Stimulated activated CD4-positive, alpha-beta T cell treated with anti-CD3 and anti-CD28 coated beads, Interleukin-1b, Interleukin-23, amount 100 ng/mL, for 4 hours (primary cell): Measurements from ENCODE around the gene ACTG1.

ENCODE experiments used
- DNase-seq, 2 donors: peaks; one replicate each; pipeline ENCODE4 v3.0.0-alpha.2; 2020; ENCODE audit warnings: low read depth in 2 of 2

ACTG1 gene

GRCh38 chr17:81545160-81545949 is 32.8 kb upstream of the ACTG1 start:
- no peak for DNase-seq

GRCh38 chr17:81544281-81544974 is 31.8 kb upstream of the ACTG1 start:
- DNase-seq = no peak

- DNase-seq = no peak
These were observed 31.2 kb upstream of the ACTG1 start for GRCh38 chr17:81543756-81544155.

- no peak for DNase-seq
These were observed 30.7 kb upstream of the ACTG1 start for GRCh38 chr17:81543339-81543675.

GRCh38 chr17:81542431-81543338 is 30.1 kb upstream of the ACTG1 start:
- no peak for DNase-seq

- DNase-seq = no peak
These were observed 28.5 kb upstream of the ACTG1 start for GRCh38 chr17:81541123-81541522.

GRCh38 chr17:81540676-81541027 is 28.1 kb upstream of the ACTG1 start:
- no peak for DNase-seq

GRCh38 chr17:81539961-81540675 is 27.5 kb upstream of the ACTG1 start:
- no peak for DNase-seq

- no peak for DNase-seq
These were observed 26.9 kb upstream of the ACTG1 start for GRCh38 chr17:81539571-81539900.

- no peak for DNase-seq
These were observed 26.3 kb upstream of the ACTG1 start for GRCh38 chr17:81538651-81539570.

- no peak for DNase-seq
These were observed 25.4 kb upstream of the ACTG1 start for GRCh38 chr17:81537856-81538555.

- DNase-seq = peak in 1 of 2 donors; percentile 37
These were observed 24.8 kb upstream of the ACTG1 start for GRCh38 chr17:81537343-81537855.

GRCh38 chr17:81536299-81537290 is 24.0 kb upstream of the ACTG1 start:
- DNase-seq = peak in 1 of 2 donors; percentile 15

GRCh38 chr17:81535480-81536298 is 23.1 kb upstream of the ACTG1 start:
- no peak for DNase-seq

- no peak for DNase-seq
These were observed 22.4 kb upstream of the ACTG1 start for GRCh38 chr17:81535007-81535328.

- DNase-seq = no peak
These were observed 21.8 kb upstream of the ACTG1 start for GRCh38 chr17:81534157-81535006.
